Keratinocyte (primary cell): ENCODE results near the gene GRM5. TPM values are rescaled to one million over a fixed set of nuclear protein-coding genes. Genes with fewer than 3 reads are reported as not detected.

ENCODE experiments used
- DNase-seq: peaks from one replicate; pipeline ENCODE4 v3.0.0-alpha.2; 2011; ENCODE audit warnings: low read depth, missing footprints, low spot score
- FAIRE-seq: peaks from 2 replicates; lab custom pipeline; 2011; peaks lifted over from hg19 to GRCh38; lab: Jason Lieb, UNC
- H2AFZ ChIP-seq: 2 replicates; pipeline ENCODE4 v1.6.0; 2012; ENCODE audit warnings: low read length, control low read depth, inconsistent platforms; ENCODE audit not compliant: control insufficient read depth
- H3K27ac ChIP-seq: 2 replicates; pipeline ENCODE4 v1.5.1; 2011; ENCODE audit warnings: low read length; ENCODE audit not compliant: control insufficient read depth, insufficient read depth
- H3K27me3 ChIP-seq: 3 replicates; pipeline ENCODE4 v1.6.0; 2011; ENCODE audit warnings: low read length; ENCODE audit not compliant: control insufficient read depth, insufficient read depth; ENCODE audit errors: extremely low read depth
- H3K36me3 ChIP-seq, 2 experiments: 2 replicates in 1 of 2; 3 replicates in 1 of 2; pipeline ENCODE4 v1.5.1; 2011; ENCODE audit warnings: low read length in 2 of 2, mild to moderate bottlenecking in 1 of 2; ENCODE audit not compliant: control insufficient read depth in 2 of 2, insufficient read depth in 2 of 2; ENCODE audit errors: extremely low read depth in 1 of 2
- H3K4me1 ChIP-seq: 3 replicates; pipeline ENCODE4 v1.5.1; 2011; ENCODE audit warnings: low read length; ENCODE audit not compliant: control insufficient read depth, insufficient read depth; ENCODE audit errors: extremely low read depth
- H3K4me2 ChIP-seq: 3 replicates; pipeline ENCODE4 v1.6.0; 2011; ENCODE audit warnings: low read depth, low read length; ENCODE audit not compliant: control insufficient read depth, insufficient read depth; ENCODE audit errors: extremely low read depth
- H3K4me3 ChIP-seq, 3 experiments: fragments of 200-600 bp in 1 of 3; sonication (generic) in 1 of 3; 2 replicates in 2 of 3; 3 replicates in 1 of 3; pipeline ENCODE4 v1.5.1; 2011 to 2016; ENCODE audit warnings: low read length in 3 of 3, mild to moderate bottlenecking in 3 of 3, control low read depth in 2 of 3, inconsistent platforms in 1 of 3, low read depth in 1 of 3, mixed read lengths in 1 of 3, mixed run types in 1 of 3, moderate library complexity in 1 of 3; ENCODE audit not compliant: control insufficient read depth in 2 of 3, insufficient read depth in 2 of 3; ENCODE audit errors: extremely low read depth in 1 of 3
- H3K79me2 ChIP-seq: 2 replicates; pipeline ENCODE4 v1.6.0; 2012; ENCODE audit warnings: low read length; ENCODE audit not compliant: control insufficient read depth, insufficient read depth
- H3K9ac ChIP-seq: 3 replicates; pipeline ENCODE4 v1.6.0; 2011; ENCODE audit warnings: low read length; ENCODE audit not compliant: control insufficient read depth, insufficient read depth; ENCODE audit errors: extremely low read depth
- H3K9me1 ChIP-seq: 3 replicates; pipeline ENCODE4 v1.6.0; 2011; ENCODE audit warnings: low read length; ENCODE audit not compliant: control insufficient read depth, insufficient read depth; ENCODE audit errors: extremely low read depth
- H3K9me3 ChIP-seq: 2 replicates; pipeline ENCODE4 v1.5.1; 2012; ENCODE audit warnings: low read depth, low read length; ENCODE audit not compliant: control insufficient read depth
- H4K20me1 ChIP-seq: 3 replicates; pipeline ENCODE4 v1.6.0; 2011; ENCODE audit warnings: low read length; ENCODE audit not compliant: control insufficient read depth, insufficient read depth; ENCODE audit errors: extremely low read depth
- CTCF ChIP-seq, 3 experiments: IDR thresholded peaks in 1 of 3; conservative IDR thresholded peaks in 1 of 3; optimal IDR thresholded peaks in 1 of 3; 2 replicates in 2 of 3; 3 replicates in 1 of 3; pipeline versions ENCODE3 to v1.5.1; 2011; ENCODE audit warnings: low read length in 3 of 3, mild to moderate bottlenecking in 3 of 3, moderate library complexity in 2 of 3, control low read depth in 1 of 3, inconsistent platforms in 1 of 3; ENCODE audit not compliant: insufficient read depth in 2 of 3; ENCODE audit errors: extremely low read depth in 1 of 3
- EZH2 ChIP-seq: IDR thresholded peaks from one replicate; pipeline ENCODE4 v1.6.1; 2012; ENCODE audit warnings: inconsistent platforms, mild to moderate bottlenecking, low read length, moderate library complexity
- dilution Hi-C: fragments of 300-500 bp; cut with MboI; formaldehyde crosslinking; loops from one replicate; pipeline ENCODE4 v1.7.0; 2020; ENCODE audit warnings: low sequenced_read_pairs; ENCODE audit not compliant: extremely low pct_ligation_motif_present
- polyA plus RNA-seq, 5 experiments: library from polyadenylated mRNA; depleted of rRNA in 3 of 5; stranded (reverse) in 3 of 5; stranded (forward) in 1 of 5; unstranded in 1 of 5; fragments of >200 nt; gene quantifications; 1 replicate in 1 of 5; 2 replicates in 3 of 5; 3 replicates in 1 of 5; pipeline versions ENCODE4 v1.2.1 to v1.2.3, GENCODE V29; 2011 to 2012; ENCODE audit warnings: missing spikeins in 2 of 5, low read depth in 1 of 5, low replicate concordance in 1 of 5

Gene GRM5
- polyA plus RNA-seq, 1 donor (not counting 4 experiments of a cell fraction or from before 2014, with no cell fraction given): not detected

- dilution Hi-C loops: no loop called here
- no peaks in the 10 kb centered on the region for H3K9me3 ChIP-seq
- H3K4me2 ChIP-seq: no peak overlapping the region
- no peak overlapping the region for H2AFZ ChIP-seq
- H3K4me3 ChIP-seq: no peak overlapping the region
- no peak overlapping the region for H3K9ac ChIP-seq
- H3K4me1 ChIP-seq: peaks cover 23% of the 10 kb centered on the region
- no peak for FAIRE-seq
- no peaks in the 10 kb centered on the region for H3K9me1 ChIP-seq
- no peaks in the 10 kb centered on the region for H3K79me2 ChIP-seq
- no peak overlapping the region for H3K27ac ChIP-seq
- no peak for DNase-seq
- H4K20me1 ChIP-seq: no peaks in the 10 kb centered on the region
- no peaks in the 10 kb centered on the region for H3K27me3 ChIP-seq
- TF ChIP-seq CTCF (optimal IDR thresholded peaks at IDR 0.05 in 1 of 3, IDR thresholded peaks at IDR 0.05 in 1 of 3, conservative IDR thresholded peaks at IDR 0.05 in 1 of 3; ENCODE audit: extremely low read depth in 1 of 3, insufficient read depth in 2 of 3, low read length in 3 of 3) (no peak), EZH2 (no peak)
- H3K36me3 ChIP-seq: no peaks in the 10 kb centered on the region
Observed at GRCh38 chr11:88520391-88520790, 545.4 kb downstream of the GRM5 start.

- FAIRE-seq: peak; percentile 64
- dilution Hi-C loops: no loop called here
Observed at GRCh38 chr11:88515002-88515401, 550.8 kb downstream of the GRM5 start.

More at GRCh38 chr11:88515002-88515401, 550.8 kb downstream of the GRM5 start:
- no peak for TF ChIP-seq CTCF (optimal IDR thresholded peaks at IDR 0.05 in 1 of 3, IDR thresholded peaks at IDR 0.05 in 1 of 3, conservative IDR thresholded peaks at IDR 0.05 in 1 of 3; ENCODE audit: extremely low read depth in 1 of 3, insufficient read depth in 2 of 3, low read length in 3 of 3)
- no peak for TF ChIP-seq EZH2
- Histone ChIP-seq H3K4me3 (no peak overlapping the region), H3K4me2 (no peak overlapping the region), H3K4me1 (peaks cover 16% of the 10 kb centered on the region), H3K36me3 (no peaks in the 10 kb centered on the region), H2AFZ (peak overlapping the region; percentile 71), H3K27ac (no peak overlapping the region), H3K79me2 (no peaks in the 10 kb centered on the region), H3K9ac (no peak overlapping the region), H3K27me3 (no peaks in the 10 kb centered on the region), H3K9me1 (no peaks in the 10 kb centered on the region), H4K20me1 (no peaks in the 10 kb centered on the region), H3K9me3 (no peaks in the 10 kb centered on the region)
- no peak for DNase-seq
